ENCODE data around the gene ARAF. TPM values are rescaled to one million over a fixed set of nuclear protein-coding genes. Genes with fewer than 3 reads are reported as not detected.

ARAF gene
- polyA plus RNA-seq, 1 donor = 55.4 TPM

DNA sequence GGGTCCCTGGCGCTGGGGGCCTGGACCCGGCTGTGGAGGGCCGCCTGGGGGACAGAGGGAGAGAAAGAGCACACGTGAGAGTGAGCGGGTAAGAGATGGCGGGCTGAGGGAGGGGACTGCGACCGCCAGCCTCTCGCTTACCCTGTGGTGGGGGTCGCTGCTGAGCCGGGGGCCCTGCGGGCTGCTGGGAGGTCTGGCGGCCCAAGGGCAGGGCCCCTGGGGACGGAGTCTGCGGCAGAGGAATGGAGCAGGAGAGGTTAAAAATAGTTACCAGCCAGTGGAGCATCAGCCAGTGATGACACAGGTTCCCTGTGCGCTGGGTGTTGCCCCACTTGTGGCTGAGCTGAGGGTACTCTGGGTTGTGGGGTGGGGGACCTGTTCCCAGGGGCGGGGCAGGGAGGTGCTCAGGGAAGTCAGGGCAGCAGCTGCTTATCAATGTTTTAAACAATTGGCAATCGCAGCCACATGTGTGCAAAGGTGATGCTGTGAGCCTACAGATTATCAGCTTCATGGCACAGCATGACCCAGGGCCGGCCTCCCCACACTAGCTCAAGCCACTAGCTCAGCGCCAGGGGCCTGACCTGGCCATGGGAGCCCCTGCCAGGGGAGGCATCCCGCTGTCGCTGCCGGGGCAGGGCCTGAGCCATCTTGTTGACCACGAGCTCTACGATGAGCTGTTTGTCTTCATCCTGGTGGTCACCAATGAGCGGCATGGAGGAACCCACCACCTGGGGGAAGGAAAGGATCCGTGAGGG, 13.7 kb downstream of the ARAF start:
- H3K9me3 ChIP-seq (ENCODE audit: control insufficient read depth, low read depth, low read length) = no peaks in the 10 kb centered on the region
- peaks cover 13% of the 10 kb centered on the region for H3K36me3 ChIP-seq (ENCODE audit: control insufficient read depth, insufficient read depth, low read length)
- peaks cover 8% of the 10 kb centered on the region for H3K4me1 ChIP-seq (ENCODE audit: control insufficient read depth, insufficient read depth, low read length)
- DNase-seq = no peak
- WGBS (ENCODE audit: insufficient coverage, low lambda C conversion rate) = no CpG with 5 or more reads among the region's 27 CpGs
- no peak overlapping the region for H3K27ac ChIP-seq (ENCODE audit: low read length)
- peak overlapping the region; percentile 26 for H3K4me3 ChIP-seq (ENCODE audit: low read length)
- no peaks in the 10 kb centered on the region for H3K27me3 ChIP-seq (ENCODE audit: control insufficient read depth, insufficient read depth, low read length)

DNA sequence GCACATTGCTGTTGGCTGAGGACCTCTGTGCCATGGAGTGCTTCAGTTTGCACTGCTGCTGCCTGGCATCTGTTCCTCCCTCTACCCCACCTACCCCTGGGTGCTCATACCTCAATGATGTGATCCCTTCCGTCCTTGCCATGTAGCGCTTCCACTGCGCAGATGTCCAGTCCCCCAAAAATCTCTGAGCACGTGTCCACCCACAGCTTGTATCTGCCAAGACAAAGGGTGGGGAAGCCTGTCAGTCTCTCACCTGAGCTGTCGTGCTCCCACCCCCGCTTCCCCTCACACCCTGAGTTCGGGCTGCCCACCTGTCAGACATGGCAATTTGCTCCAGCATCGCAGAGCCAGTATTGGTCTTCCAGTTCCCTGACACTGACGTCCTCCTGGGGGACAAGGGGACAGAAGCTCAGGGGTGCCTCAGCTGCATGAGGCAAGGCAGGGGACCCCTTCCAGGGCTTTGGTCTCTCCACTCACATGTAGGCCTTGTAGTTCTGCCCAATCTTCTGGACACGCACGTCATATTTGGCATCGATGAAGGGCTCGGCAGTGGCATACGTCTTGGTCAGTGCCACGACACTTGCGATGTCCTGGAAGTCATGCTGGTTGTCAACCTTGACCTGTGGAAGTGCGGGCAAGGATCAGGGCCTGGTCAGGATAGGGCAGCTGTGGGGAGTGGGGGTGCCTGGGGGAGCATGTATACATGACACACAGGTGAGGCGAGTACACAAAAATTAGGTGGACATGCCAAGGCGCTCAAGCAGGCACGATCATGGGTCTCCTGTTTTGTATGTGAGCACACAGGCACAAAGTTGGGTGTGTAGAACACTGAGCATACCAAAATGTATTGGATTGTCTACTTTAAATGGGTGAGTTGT, 15.3 kb downstream of the ARAF start:
- no peak for DNase-seq
- H3K36me3 ChIP-seq (ENCODE audit: control insufficient read depth, insufficient read depth, low read length) = peaks cover 7% of the 10 kb centered on the region
- no CpG with 5 or more reads among the region's 20 CpGs for WGBS (ENCODE audit: insufficient coverage, low lambda C conversion rate)
- no peak overlapping the region for H3K4me3 ChIP-seq (ENCODE audit: low read length)
- no peaks in the 10 kb centered on the region for H3K27me3 ChIP-seq (ENCODE audit: control insufficient read depth, insufficient read depth, low read length)
- H3K9me3 ChIP-seq (ENCODE audit: control insufficient read depth, low read depth, low read length) = no peaks in the 10 kb centered on the region
- no peak overlapping the region for H3K27ac ChIP-seq (ENCODE audit: low read length)
- H3K4me1 ChIP-seq (ENCODE audit: control insufficient read depth, insufficient read depth, low read length) = peaks cover 8% of the 10 kb centered on the region

DNA sequence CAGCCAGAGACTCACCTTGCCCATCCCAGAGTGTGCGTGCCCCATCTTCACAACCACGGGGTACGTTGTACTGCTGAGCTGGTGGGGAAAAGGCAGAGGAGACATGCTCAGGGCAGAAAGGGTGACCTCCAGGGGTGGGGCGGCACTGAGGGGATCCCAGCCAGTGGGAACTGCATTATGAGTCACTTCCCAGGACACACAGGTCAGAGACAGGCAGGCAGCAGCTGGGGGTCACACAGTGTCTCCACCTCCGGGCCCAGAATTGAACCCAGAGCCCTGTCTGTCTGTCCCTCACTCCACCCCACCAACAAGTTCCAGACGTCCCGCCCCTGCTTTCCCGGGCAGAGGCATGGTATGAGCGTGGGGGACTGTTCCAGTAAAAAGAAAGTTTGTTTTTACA, 16.4 kb downstream of the ARAF start:
- Histone ChIP-seq H3K27me3 (ENCODE audit: control insufficient read depth, insufficient read depth, low read length) (no peaks in the 10 kb centered on the region), H3K36me3 (ENCODE audit: control insufficient read depth, insufficient read depth, low read length) (no peaks in the 10 kb centered on the region)
- WGBS (ENCODE audit: insufficient coverage, low lambda C conversion rate) = no CpG with 5 or more reads among the region's 9 CpGs

DNA sequence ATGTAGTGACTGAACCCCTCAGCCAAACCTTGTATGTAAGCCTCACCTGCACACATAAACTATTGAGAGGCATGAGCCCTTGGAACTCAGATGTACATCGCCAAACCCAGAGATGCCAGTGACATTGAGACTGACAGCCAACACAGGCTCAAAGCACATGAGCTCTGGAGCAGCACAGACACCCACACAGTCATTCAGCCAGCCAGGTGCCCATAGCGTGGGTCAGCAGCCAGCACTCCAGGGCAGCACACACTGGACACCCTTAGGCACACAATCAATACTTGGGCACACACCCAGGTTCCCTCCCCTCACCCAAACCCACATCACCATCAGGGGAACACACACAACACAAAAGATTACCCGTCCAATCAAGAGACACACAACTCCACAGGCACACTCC, 16.9 kb downstream of the ARAF start:
- peaks cover 14% of the 10 kb centered on the region for H3K4me1 ChIP-seq (ENCODE audit: control insufficient read depth, insufficient read depth, low read length)
- DNase-seq = no peak
- no peaks in the 10 kb centered on the region for H3K27me3 ChIP-seq (ENCODE audit: control insufficient read depth, insufficient read depth, low read length)
- H3K9me3 ChIP-seq (ENCODE audit: control insufficient read depth, low read depth, low read length) = no peaks in the 10 kb centered on the region
- H3K27ac ChIP-seq (ENCODE audit: low read length) = no peak overlapping the region
- no peak overlapping the region for H3K4me3 ChIP-seq (ENCODE audit: low read length)
- WGBS (ENCODE audit: insufficient coverage, low lambda C conversion rate) = no CpG with 5 or more reads among the region's 3 CpGs
- H3K36me3 ChIP-seq (ENCODE audit: control insufficient read depth, insufficient read depth, low read length) = no peaks in the 10 kb centered on the region

More for the DNA sequence above, 16.4 kb downstream of the ARAF start:
- Histone ChIP-seq H3K9me3 (ENCODE audit: control insufficient read depth, low read depth, low read length) (no peaks in the 10 kb centered on the region), H3K27ac (ENCODE audit: low read length) (no peak overlapping the region), H3K4me3 (ENCODE audit: low read length) (no peak overlapping the region), H3K4me1 (ENCODE audit: control insufficient read depth, insufficient read depth, low read length) (peaks cover 14% of the 10 kb centered on the region)
- DNase-seq = no peak

DNA sequence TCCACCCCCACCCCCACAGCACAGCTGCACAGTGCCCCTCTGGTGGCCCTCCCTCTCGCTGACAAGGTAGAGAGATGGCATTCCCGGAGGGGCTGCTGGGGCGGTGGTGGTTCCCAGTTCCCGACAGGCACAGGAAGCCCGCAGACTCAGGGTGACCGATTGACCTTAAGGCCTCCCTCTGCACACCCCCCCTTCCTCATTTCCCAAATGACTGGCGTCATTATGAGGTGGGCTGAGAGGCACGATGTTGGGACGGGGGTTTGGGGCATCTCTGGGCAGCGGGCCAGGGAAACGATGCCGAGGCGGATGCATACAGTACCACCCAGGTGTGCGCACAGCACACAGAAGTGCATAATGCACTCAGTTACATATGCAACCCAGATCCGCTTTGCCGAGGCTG, 17.7 kb downstream of the ARAF start:
- no CpG with 5 or more reads among the region's 16 CpGs for whole genome bisulfite sequencing (ENCODE audit: insufficient coverage, low lambda C conversion rate)
- Histone ChIP-seq H3K27ac (ENCODE audit: low read length) (no peak overlapping the region), H3K27me3 (ENCODE audit: control insufficient read depth, insufficient read depth, low read length) (no peaks in the 10 kb centered on the region), H3K4me1 (ENCODE audit: control insufficient read depth, insufficient read depth, low read length) (peaks cover 14% of the 10 kb centered on the region), H3K9me3 (ENCODE audit: control insufficient read depth, low read depth, low read length) (no peaks in the 10 kb centered on the region), H3K4me3 (ENCODE audit: low read length) (no peak overlapping the region), H3K36me3 (ENCODE audit: control insufficient read depth, insufficient read depth, low read length) (no peaks in the 10 kb centered on the region)
- DNase-seq = no peak

DNA sequence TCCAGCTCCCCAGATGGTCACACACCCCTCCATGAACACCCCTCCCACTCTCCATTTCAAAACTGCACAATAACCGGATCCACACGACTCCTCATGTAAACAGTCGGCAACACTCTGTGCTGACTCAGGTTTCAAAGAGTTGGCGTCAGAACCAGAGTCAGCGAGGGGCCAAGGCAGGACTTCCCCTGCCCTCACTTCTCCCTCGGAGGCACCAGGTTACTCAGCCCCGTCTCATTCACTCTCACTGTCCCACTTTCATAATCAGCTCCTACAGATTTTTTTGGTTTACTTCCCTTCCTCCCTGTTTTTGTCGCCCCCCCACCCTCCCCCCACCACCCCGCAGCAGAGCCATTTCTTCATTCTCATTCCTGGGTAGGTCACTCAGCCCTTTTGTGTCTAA, 18.5 kb downstream of the ARAF start:
- Histone ChIP-seq H3K4me1 (ENCODE audit: control insufficient read depth, insufficient read depth, low read length) (peaks cover 12% of the 10 kb centered on the region), H3K27ac (ENCODE audit: low read length) (no peak overlapping the region), H3K27me3 (ENCODE audit: control insufficient read depth, insufficient read depth, low read length) (no peaks in the 10 kb centered on the region), H3K4me3 (ENCODE audit: low read length) (no peak overlapping the region), H3K36me3 (ENCODE audit: control insufficient read depth, insufficient read depth, low read length) (no peaks in the 10 kb centered on the region), H3K9me3 (ENCODE audit: control insufficient read depth, low read depth, low read length) (no peaks in the 10 kb centered on the region)
- DNase-seq = no peak
- WGBS (ENCODE audit: insufficient coverage, low lambda C conversion rate) = no CpG with 5 or more reads among the region's 9 CpGs

DNA sequence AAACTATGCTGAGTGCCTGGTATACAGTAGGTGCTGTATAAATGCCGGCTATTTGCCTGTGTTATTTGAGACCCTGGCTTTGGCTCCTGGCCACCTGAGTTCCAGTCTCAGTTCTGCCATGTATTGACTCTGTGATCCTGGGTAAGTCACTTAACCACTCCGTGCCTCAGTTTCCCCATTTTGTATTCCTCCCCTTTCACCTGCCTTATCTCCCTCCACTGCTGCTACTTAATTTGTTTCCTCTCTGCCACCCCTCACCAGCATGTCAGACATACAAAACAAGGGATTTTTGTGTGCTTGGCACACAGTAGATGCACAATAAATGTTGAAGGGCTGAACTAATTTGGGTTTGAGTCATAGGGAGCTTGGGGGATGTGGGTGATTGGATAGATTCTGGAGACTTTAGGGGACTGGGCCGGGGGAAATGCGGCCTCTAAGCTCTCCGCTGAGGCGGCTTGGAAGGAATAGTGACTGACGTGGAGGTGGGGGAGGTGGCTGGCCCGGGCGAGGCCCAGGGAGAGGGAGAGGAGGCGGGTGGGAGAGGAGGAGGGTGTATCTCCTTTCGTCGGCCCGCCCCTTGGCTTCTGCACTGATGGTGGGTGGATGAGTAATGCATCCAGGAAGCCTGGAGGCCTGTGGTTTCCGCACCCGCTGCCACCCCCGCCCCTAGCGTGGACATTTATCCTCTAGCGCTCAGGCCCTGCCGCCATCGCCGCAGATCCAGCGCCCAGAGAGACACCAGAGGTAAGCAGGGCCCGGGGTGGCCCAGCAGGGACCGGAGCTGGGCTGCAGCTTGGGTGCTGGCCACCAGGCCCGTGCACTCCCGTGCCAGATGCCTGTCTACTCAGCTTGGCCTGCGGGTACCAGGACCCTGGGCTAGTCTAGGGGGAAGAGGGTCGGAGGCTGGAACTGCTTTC, 21.0 kb downstream of the ARAF start, which contains the start of gene TIMP1:
Gene TIMP1 (plus strand): TSS at position 706 of the 917 bp plus-strand sequence. CDS start 980 bp downstream, outside the sequence.
- DNase-seq = peak; percentile 77 to 83
- peak within 1 kb of the TSS; percentile 54 for H3K4me3 ChIP-seq (ENCODE audit: low read length)
- no peaks in the 10 kb centered on the region for H3K36me3 ChIP-seq (ENCODE audit: control insufficient read depth, insufficient read depth, low read length)
- H3K27ac ChIP-seq (ENCODE audit: low read length) = peak within 1 kb of the TSS; percentile 40
- H3K27me3 ChIP-seq (ENCODE audit: control insufficient read depth, insufficient read depth, low read length) = no peaks in the 10 kb centered on the region
- peaks cover 5% of the 10 kb centered on the region for H3K4me1 ChIP-seq (ENCODE audit: control insufficient read depth, insufficient read depth, low read length)
- H3K9me3 ChIP-seq (ENCODE audit: control insufficient read depth, low read depth, low read length) = peaks cover 6% of the 10 kb centered on the region
- no CpG with 5 or more reads among the region's 28 CpGs for WGBS (ENCODE audit: insufficient coverage, low lambda C conversion rate)

DNA sequence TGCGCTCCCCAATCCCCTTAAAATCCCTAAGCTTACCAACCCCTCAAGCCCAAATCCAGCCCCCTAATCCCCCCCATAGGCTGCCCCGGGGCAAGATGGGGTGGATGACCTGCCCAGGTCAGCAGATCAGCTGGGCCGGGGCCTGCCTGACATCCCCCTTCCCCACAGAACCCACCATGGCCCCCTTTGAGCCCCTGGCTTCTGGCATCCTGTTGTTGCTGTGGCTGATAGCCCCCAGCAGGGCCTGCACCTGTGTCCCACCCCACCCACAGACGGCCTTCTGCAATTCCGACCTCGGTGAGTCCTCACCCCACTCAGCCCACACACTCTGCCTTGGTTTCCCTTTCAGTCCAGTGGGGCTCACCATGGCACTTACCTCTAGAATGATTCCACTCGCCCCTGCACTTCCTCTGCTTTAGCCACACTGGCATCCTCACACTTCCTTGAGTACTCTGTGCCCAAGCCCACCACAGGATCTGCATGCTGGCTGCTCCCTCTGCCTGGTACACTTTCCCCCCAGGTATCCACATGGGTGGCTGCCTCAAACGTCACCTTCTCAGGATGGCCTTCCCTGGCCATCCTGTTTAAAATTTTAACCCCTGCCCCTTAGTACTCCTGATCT, 22.3 kb downstream of the ARAF start:
- WGBS (ENCODE audit: insufficient coverage, low lambda C conversion rate) = no CpG with 5 or more reads among the region's 8 CpGs
- H3K27me3 ChIP-seq (ENCODE audit: control insufficient read depth, insufficient read depth, low read length) = no peaks in the 10 kb centered on the region
- H3K9me3 ChIP-seq (ENCODE audit: control insufficient read depth, low read depth, low read length) = peaks cover 6% of the 10 kb centered on the region
- H3K4me1 ChIP-seq (ENCODE audit: control insufficient read depth, insufficient read depth, low read length) = peaks cover 5% of the 10 kb centered on the region
- no peak overlapping the region for H3K4me3 ChIP-seq (ENCODE audit: low read length)
- no peak overlapping the region for H3K27ac ChIP-seq (ENCODE audit: low read length)
- no peaks in the 10 kb centered on the region for H3K36me3 ChIP-seq (ENCODE audit: control insufficient read depth, insufficient read depth, low read length)
- no peak for DNase-seq

DNA sequence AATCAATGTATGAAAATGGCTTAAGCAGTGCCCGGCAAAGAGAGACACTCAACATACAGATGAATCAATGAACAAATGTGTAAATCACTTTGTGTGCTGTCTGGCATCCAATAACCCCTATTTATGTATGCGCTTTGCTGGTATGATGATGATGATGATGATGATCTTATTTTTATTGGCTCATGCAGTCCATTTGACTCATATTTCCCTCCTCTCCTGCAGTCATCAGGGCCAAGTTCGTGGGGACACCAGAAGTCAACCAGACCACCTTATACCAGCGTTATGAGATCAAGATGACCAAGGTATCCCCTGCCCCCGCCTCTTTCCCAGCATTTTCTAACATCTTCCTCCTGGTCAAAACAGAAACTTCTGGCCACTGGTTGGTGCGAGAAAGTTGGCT, 23.7 kb downstream of the ARAF start:
- H3K4me1 ChIP-seq (ENCODE audit: control insufficient read depth, insufficient read depth, low read length) = peaks cover 5% of the 10 kb centered on the region
- H3K4me3 ChIP-seq (ENCODE audit: low read length) = no peak overlapping the region
- no peak overlapping the region for H3K27ac ChIP-seq (ENCODE audit: low read length)
- WGBS (ENCODE audit: insufficient coverage, low lambda C conversion rate) = no CpG with 5 or more reads among the region's 6 CpGs
- no peaks in the 10 kb centered on the region for H3K36me3 ChIP-seq (ENCODE audit: control insufficient read depth, insufficient read depth, low read length)
- DNase-seq = no peak
- peaks cover 6% of the 10 kb centered on the region for H3K9me3 ChIP-seq (ENCODE audit: control insufficient read depth, low read depth, low read length)
- H3K27me3 ChIP-seq (ENCODE audit: control insufficient read depth, insufficient read depth, low read length) = no peaks in the 10 kb centered on the region

Measured in large intestine (tissue), 3 donors.